SK-N-SH (cell line): ENCODE results near the gene HDGFL3. TPM values are rescaled to one million over a fixed set of nuclear protein-coding genes. Genes with fewer than 3 reads are reported as not detected.

ENCODE experiments used
- CTCF ChIA-PET: fragments of 300-600, 350-600 bp; formaldehyde crosslinking; extraction: SDS; loops from one replicate; lab custom pipeline; 2021; lab: Yijun Ruan, JAX
- POLR2A ChIA-PET: fragments of 350-600 bp; sonication (Branson Sonifier 250); formaldehyde crosslinking; extraction: SDS; loops from one replicate; lab custom pipeline; 2020; ENCODE audit warnings: antibody characterized with exemption, inconsistent platforms; lab: Yijun Ruan, JAX
- DNase-seq: peaks from one replicate; pipeline ENCODE4 v3.0.0; 2012
- H2AFZ ChIP-seq: fragments of 200-600 bp; sonication (generic); 2 replicates; pipeline ENCODE4 v1.8.1; 2016; ENCODE audit warnings: antibody characterized with exemption, mild to moderate bottlenecking, low read depth
- H3F3A ChIP-seq: fragments of 200-600 bp; sonication (generic); replicated peaks from 2 replicates; pipeline ENCODE3; 2016; ENCODE audit warnings: antibody characterized with exemption, mild to moderate bottlenecking; ENCODE audit not compliant: insufficient read depth
- H3K27ac ChIP-seq, 2 experiments: fragments of 200-500 bp in 1 of 2; fragments of 200-600 bp in 1 of 2; sonication (Bioruptor generic) in 1 of 2; sonication (generic), shearing (Covaris generic) in 1 of 2; 2 replicates each; pipeline versions ENCODE4 v1.5.1 to v1.6.1; 2014 to 2016; ENCODE audit warnings: low read depth in 2 of 2, inconsistent platforms in 1 of 2, low read length in 1 of 2, mild to moderate bottlenecking in 1 of 2, mixed read lengths in 1 of 2
- H3K27me3 ChIP-seq: fragments of 200-600 bp; sonication (generic), shearing (Covaris generic); 2 replicates; pipeline ENCODE4 v1.6.1; 2016; ENCODE audit warnings: mixed run types; ENCODE audit not compliant: insufficient read depth
- H3K36me3 ChIP-seq, 2 experiments: fragments of 200-500 bp in 1 of 2; fragments of 200-600 bp in 1 of 2; sonication (Bioruptor generic) in 1 of 2; sonication (generic) in 1 of 2; replicated peaks in 1 of 2; 2 replicates each; pipeline versions ENCODE3 to v1.5.1; 2014 to 2016; ENCODE audit warnings: low read length in 1 of 2, mild to moderate bottlenecking in 1 of 2; ENCODE audit not compliant: insufficient read depth in 2 of 2, control insufficient read depth in 1 of 2
- H3K4me1 ChIP-seq, 2 experiments: fragments of 200-500 bp in 1 of 2; fragments of 200-600 bp in 1 of 2; sonication (Bioruptor generic) in 1 of 2; sonication (generic), shearing (Covaris generic) in 1 of 2; 2 replicates each; pipeline versions ENCODE4 v1.5.1 to v1.6.1; 2014 to 2016; ENCODE audit warnings: low read depth in 1 of 2, low read length in 1 of 2, mixed run types in 1 of 2; ENCODE audit not compliant: insufficient read depth in 2 of 2, control insufficient read depth in 1 of 2
- H3K4me2 ChIP-seq: fragments of 200-600 bp; sonication (generic), shearing (Covaris generic); 2 replicates; pipeline ENCODE4 v1.6.1; 2017; ENCODE audit warnings: mixed run types
- H3K4me3 ChIP-seq, 2 experiments: fragments of 200-500 bp in 1 of 2; fragments of 200-600 bp in 1 of 2; sonication (Bioruptor generic) in 1 of 2; sonication (generic), shearing (Covaris generic) in 1 of 2; 2 replicates each; pipeline versions ENCODE4 v1.5.1 to v1.8.1; 2014 to 2016; ENCODE audit warnings: low read depth in 2 of 2, inconsistent platforms in 1 of 2, low read length in 1 of 2, mild to moderate bottlenecking in 1 of 2, mixed read lengths in 1 of 2, moderate library complexity in 1 of 2
- H3K79me2 ChIP-seq: fragments of 200-600 bp; sonication (generic); 2 replicates; pipeline ENCODE4 v1.8.1; 2017; ENCODE audit warnings: mild to moderate bottlenecking; ENCODE audit not compliant: insufficient read depth
- H3K9ac ChIP-seq: fragments of 200-600 bp; sonication (generic); 2 replicates; pipeline ENCODE4 v1.6.1; 2017; ENCODE audit warnings: mixed run types
- H3K9me2 ChIP-seq: fragments of 200-600 bp; sonication (generic); 2 replicates; pipeline ENCODE4 v1.6.1; 2017; ENCODE audit warnings: mixed run types
- H3K9me3 ChIP-seq: fragments of 200-600 bp; sonication (generic); 2 replicates; pipeline ENCODE4 v1.6.1; 2017; ENCODE audit warnings: mixed run types, mild to moderate bottlenecking, moderate library complexity
- H4K20me1 ChIP-seq: fragments of 200-600 bp; sonication (generic); 2 replicates; pipeline ENCODE4 v1.6.1; 2017; ENCODE audit warnings: mild to moderate bottlenecking, mixed run types; ENCODE audit not compliant: insufficient read depth
- CTCF ChIP-seq: fragments of 200-600 bp; sonication (generic); IDR thresholded peaks from 2 replicates; pipeline ENCODE4 v1.6.1; 2017; ENCODE audit warnings: antibody characterized with exemption, mild to moderate bottlenecking, moderate library complexity
- EP300 ChIP-seq, 2 experiments: IDR thresholded peaks; 2 replicates each; pipeline versions ENCODE4 v1.4.0 to v1.6.1; 2012; ENCODE audit warnings: borderline replicate concordance in 1 of 2, low read depth in 1 of 2, low read length in 1 of 2
- EZH2phosphoT487 ChIP-seq: fragments of 200-600 bp; sonication (generic); IDR thresholded peaks from 2 replicates; pipeline ENCODE4 v1.6.1; 2017; ENCODE audit warnings: low read depth, mixed run types, mild to moderate bottlenecking, antibody characterized with exemption, moderate library complexity, borderline replicate concordance
- FOSL2 ChIP-seq: IDR thresholded peaks from 2 replicates; pipeline ENCODE4 v1.4.0; 2012; ENCODE audit warnings: low read depth, mild to moderate bottlenecking, moderate library complexity, borderline replicate concordance
- GABPA ChIP-seq: IDR thresholded peaks from 2 replicates; pipeline ENCODE4 v1.4.0; 2012; ENCODE audit warnings: low read depth, mild to moderate bottlenecking
- GATA2 ChIP-seq: sonication (generic); formaldehyde crosslinking; IDR thresholded peaks from 2 replicates; pipeline ENCODE4 v1.5.0; 2020; ENCODE audit warnings: mild to moderate bottlenecking, missing genetic modification reagents
- MAX ChIP-seq: IDR thresholded peaks from 2 replicates; pipeline ENCODE4 v1.4.0; 2012; ENCODE audit warnings: low read depth
- MEF2A ChIP-seq: IDR thresholded peaks from 2 replicates; pipeline ENCODE4 v1.4.0; 2012; ENCODE audit warnings: low read depth, borderline replicate concordance
- MXI1 ChIP-seq: IDR thresholded peaks from 2 replicates; pipeline ENCODE4 v1.6.1; 2012; ENCODE audit warnings: mild to moderate bottlenecking, low read depth, low read length, improper control_type of control experiment
- NRF1 ChIP-seq: IDR thresholded peaks from 2 replicates; pipeline ENCODE4 v1.6.1; 2012; ENCODE audit warnings: low read depth, mild to moderate bottlenecking, low read length
- POLR2AphosphoS5 ChIP-seq: IDR thresholded peaks from 2 replicates; pipeline ENCODE4 v1.6.1; 2012; ENCODE audit warnings: low read depth, low read length
- RAD21 ChIP-seq: IDR thresholded peaks from 2 replicates; pipeline ENCODE4 v1.6.1; 2012; ENCODE audit warnings: mild to moderate bottlenecking, low read length
- REST ChIP-seq: IDR thresholded peaks from 2 replicates; pipeline ENCODE4 v1.6.1; 2012; ENCODE audit warnings: mild to moderate bottlenecking, low read depth, low read length, moderate library complexity
- RFX5 ChIP-seq: IDR thresholded peaks from 2 replicates; pipeline ENCODE4 v1.6.1; 2012; ENCODE audit warnings: mild to moderate bottlenecking, improper control_type of control experiment, low read length
- RXRA ChIP-seq: IDR thresholded peaks from 2 replicates; pipeline ENCODE4 v1.4.0; 2012; ENCODE audit warnings: low read depth, mild to moderate bottlenecking, borderline replicate concordance
- SMC3 ChIP-seq: IDR thresholded peaks from 2 replicates; pipeline ENCODE4 v1.6.1; 2012; ENCODE audit warnings: low read depth, low read length, improper control_type of control experiment
- TAF1 ChIP-seq: IDR thresholded peaks from 2 replicates; pipeline ENCODE4 v1.6.1; 2012; ENCODE audit warnings: low read depth, mild to moderate bottlenecking, low read length, moderate library complexity, borderline replicate concordance
- TCF12 ChIP-seq: IDR thresholded peaks from 2 replicates; pipeline ENCODE4 v1.4.0; 2012
- TEAD4 ChIP-seq: IDR thresholded peaks from 2 replicates; pipeline ENCODE4 v1.4.0; 2012; ENCODE audit warnings: mild to moderate bottlenecking, borderline replicate concordance; ENCODE audit not compliant: insufficient read depth
- USF1 ChIP-seq: IDR thresholded peaks from 2 replicates; pipeline ENCODE4 v1.4.0; 2012; ENCODE audit warnings: low read depth, borderline replicate concordance
- USF2 ChIP-seq: fragments of 150-350 bp; IDR thresholded peaks from 2 replicates; pipeline ENCODE4 v1.6.1; 2017; ENCODE audit warnings: antibody characterized with exemption, low read length, low read depth, borderline replicate concordance
- YY1 ChIP-seq: IDR thresholded peaks from 2 replicates; pipeline ENCODE4 v1.4.0; 2012; ENCODE audit warnings: low read depth, mild to moderate bottlenecking
- WGBS: methylation state at CpG from one replicate; pipeline ENCODE4 v1.1.6; 2017; ENCODE audit warnings: low lambda C conversion rate; 5-methylcytosine and 5-hydroxymethylcytosine counted together
- polyA plus RNA-seq, 3 experiments: library from polyadenylated mRNA; depleted of rRNA; stranded (reverse); fragments of >200 nt; gene quantifications; 2 replicates each; pipeline ENCODE4 v1.2.3, GENCODE V29; 2012

The HDGFL3 gene
- polyA plus RNA-seq, 1 of the 3 experiments (the other 2 are of a cell fraction), result 8.0 TPM

GRCh38 chr15:83104141-83104540, 103.5 kb downstream of the HDGFL3 start (continued):
- no peak for TF ChIP-seq CTCF
- TF ChIP-seq TAF1, result no peak
- TF ChIP-seq TEAD4, result no peak
- TF ChIP-seq MAX, result no peak
- TF ChIP-seq SMC3, result no peak
- TF ChIP-seq REST, result no peak
- TF ChIP-seq TCF12, result no peak

- no peak overlapping the region for H3K27ac ChIP-seq
- H3K4me2 ChIP-seq, result no peak overlapping the region
- H3K9me3 ChIP-seq, result no peaks in the 10 kb centered on the region; the same call in 1 of the 2 replicates
- no peaks in the 10 kb centered on the region for H3K9me2 ChIP-seq
- H2AFZ ChIP-seq, result no peak overlapping the region
- H3K36me3 ChIP-seq, result no peaks in the 10 kb centered on the region
- POLR2A ChIA-PET, result no interaction called here
- no peaks in the 10 kb centered on the region for H4K20me1 ChIP-seq
- 68% methylated on average over 2 of the region's 2 CpGs for WGBS
- H3K4me3 ChIP-seq, result no peak overlapping the region
- H3K9ac ChIP-seq, result no peak overlapping the region
- H3K4me1 ChIP-seq, result no peaks in the 10 kb centered on the region; a peak in 1 of 4 replicates
- TF ChIP-seq TEAD4 (no peak), RAD21 (no peak), RFX5 (no peak), TAF1 (no peak), GABPA (no peak), MEF2A (no peak), USF2 (no peak), MXI1 (no peak), EZH2phosphoT487 (no peak), RXRA (no peak), POLR2AphosphoS5 (no peak), USF1 (no peak), SMC3 (no peak), MAX (no peak), EP300 (IDR thresholded peaks at IDR 0.05; ENCODE audit: borderline replicate concordance in 1 of 2, low read depth in 1 of 2, low read length in 1 of 2) (no peak), YY1 (no peak), FOSL2 (no peak), NRF1 (no peak), GATA2 (no peak)
- no peaks in the 10 kb centered on the region for H3F3A ChIP-seq
- H3K79me2 ChIP-seq, result no peaks in the 10 kb centered on the region
- CTCF ChIA-PET, result interaction anchor here (1.6 kb wide), 1 partner anchor 92 kb away, joined by 3 read pairs; no protein-coding TSS in a partner anchor
- no peak for DNase-seq
- H3K27me3 ChIP-seq, result peaks cover 13% of the 10 kb centered on the region; the same call in 1 of the 2 replicates
Measured at GRCh38 chr15:83102346-83102745, 105.3 kb downstream of the HDGFL3 start.
